Activated CD4-positive, CD25-positive, alpha-beta regulatory T cell (primary cell): ENCODE measurements around the gene CCDC88A.
"Not testable (repeated sequence)": the region's sequence is repeated elsewhere in the genome, so short reads cannot be mapped to it uniquely, and the experiment has no call there.

Experiments
- DNase-seq, 4 experiments: peaks; one replicate each; lab custom pipeline; 2025; lab: John Stamatoyannopoulos, UW

The CCDC88A gene

GRCh38 chr2:55421326-55421725, 1.7 kb upstream of the CCDC88A start:
- DNase-seq, result no peak

DNA sequence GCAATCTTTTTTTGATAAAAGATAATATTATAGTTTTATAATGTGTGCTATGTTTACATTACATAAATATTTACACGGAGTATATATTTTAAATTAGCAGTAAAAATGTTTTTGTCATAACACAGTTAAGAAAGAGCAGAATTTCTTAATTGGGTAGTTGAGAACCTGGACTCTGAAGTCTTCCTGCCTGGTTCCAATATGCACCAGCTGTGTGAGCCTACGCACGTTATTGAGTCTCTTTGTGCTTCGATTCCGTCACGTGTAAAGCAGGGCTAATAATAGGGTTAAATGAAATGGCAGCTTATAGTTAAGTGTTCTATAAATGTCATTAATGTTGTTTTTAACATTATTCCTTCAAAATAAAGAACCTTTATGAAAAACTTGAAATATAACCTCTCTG, 1.2 kb upstream of the CCDC88A start:
- no peak for DNase-seq

- DNase-seq, result no peak
Observed at GRCh38 chr2:55420439-55420725, 726 bp upstream of the CCDC88A start.

DNA sequence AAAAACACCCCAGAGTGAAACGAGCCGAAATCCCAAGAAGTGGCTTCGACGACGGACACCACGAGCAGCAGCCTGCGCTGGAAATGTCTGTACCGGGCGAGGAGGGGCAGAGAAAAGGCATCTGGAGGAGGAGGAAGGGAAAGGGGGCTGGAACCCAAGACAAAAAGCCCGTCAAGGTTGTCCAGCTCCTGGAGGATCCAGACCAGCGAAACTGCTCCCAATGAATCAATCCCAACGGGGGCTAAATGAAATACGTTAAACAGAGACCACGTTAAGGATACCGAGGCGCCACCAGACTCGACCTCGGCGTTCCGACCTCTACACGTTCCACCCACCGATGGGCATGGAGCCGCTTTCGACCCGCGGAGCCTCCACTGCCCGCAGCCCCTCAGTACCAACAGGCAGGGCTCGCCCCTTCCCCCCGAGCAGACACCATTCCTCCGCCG, 400 bp downstream of the CCDC88A start:
- peak in 1 of 4 experiments; percentile 35 for DNase-seq

DNA sequence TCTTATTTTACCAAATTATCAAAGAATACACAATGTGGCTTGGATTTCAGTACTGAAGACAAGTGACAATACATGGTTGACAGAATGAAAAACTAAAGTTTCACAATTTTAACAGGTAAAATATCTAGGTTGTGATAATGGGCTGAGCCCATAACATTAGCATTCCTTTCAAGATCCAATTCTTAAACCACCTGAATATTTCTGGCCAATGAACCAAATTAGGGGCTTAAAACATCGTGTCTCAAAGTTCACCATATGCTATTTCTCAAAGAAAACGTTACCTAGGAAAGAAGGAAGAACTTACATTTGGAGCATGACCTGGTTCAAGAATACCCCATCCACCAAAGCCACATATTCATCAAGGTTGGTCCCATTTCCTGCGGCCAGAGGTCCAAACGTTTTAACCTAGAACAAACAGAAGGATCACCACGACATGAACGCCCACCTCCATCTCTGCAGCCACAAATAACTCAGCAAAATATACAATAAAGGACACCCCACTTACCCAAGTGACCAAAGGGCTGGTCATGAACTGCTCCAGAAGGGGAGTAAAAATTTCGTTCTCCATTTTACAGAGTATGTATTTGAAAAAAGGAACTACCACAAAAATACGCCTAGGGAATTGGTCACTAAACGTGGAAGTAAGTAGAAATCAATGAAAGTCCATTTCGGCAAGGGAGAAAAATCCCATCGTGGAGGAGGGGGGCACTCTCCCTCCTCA, 984 bp downstream of the CCDC88A start:
- no peak for DNase-seq

GRCh38 chr2:55418072-55418471, 1.6 kb downstream of the CCDC88A start:
- no peak for DNase-seq

- DNase-seq, result no peak
Observed at GRCh38 chr2:55416786-55417568, 2.7 kb downstream of the CCDC88A start.

- no peak for DNase-seq
Observed at GRCh38 chr2:55415300-55415699, 4.4 kb downstream of the CCDC88A start.

- no peak for DNase-seq
Observed at GRCh38 chr2:55408918-55409868, 10.5 kb downstream of the CCDC88A start.

- no peak for DNase-seq
Observed at GRCh38 chr2:55408098-55408882, 11.4 kb downstream of the CCDC88A start.

DNA sequence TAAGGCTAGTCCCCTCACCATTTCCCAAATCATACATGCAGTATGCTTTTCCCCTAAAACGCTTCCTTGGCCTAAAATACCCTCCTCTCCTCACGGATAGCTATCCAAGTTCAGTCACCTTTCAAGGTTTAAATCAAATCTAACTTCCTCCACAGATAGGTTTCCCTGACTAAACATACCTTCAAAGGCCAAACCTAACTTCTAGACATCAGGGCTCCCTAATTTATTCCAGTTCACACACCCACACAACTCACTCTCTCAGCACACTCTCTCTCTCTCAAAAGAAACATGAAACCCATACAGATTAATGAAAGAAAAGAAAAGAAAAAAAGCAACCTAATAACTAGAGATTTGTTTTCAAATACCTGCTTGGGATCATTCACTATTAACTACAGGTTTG, 14.5 kb downstream of the CCDC88A start:
- no peak for DNase-seq

- DNase-seq, result no peak
Observed at GRCh38 chr2:55403256-55403998, 16.2 kb downstream of the CCDC88A start.

GRCh38 chr2:55401124-55401523, 18.5 kb downstream of the CCDC88A start:
- DNase-seq, result no peak

DNA sequence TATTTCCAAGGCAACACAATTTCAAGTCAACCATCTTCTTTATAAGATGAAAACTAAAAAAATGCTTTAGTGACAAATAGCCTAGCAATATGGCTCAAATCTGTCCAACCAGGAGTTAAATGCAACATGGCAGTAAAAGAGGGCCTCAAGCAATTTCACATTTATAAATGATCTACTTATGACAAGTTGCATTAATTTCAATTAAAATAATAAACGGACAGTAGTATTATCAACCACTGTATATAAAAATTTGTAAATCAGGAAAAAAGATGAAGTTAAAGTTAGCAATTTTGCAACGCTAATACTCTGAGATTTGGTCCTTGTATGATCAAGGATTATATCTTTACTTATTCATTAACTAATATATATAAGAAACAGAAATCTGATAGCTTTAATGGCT, 19.3 kb downstream of the CCDC88A start:
- DNase-seq, result no peak

DNA sequence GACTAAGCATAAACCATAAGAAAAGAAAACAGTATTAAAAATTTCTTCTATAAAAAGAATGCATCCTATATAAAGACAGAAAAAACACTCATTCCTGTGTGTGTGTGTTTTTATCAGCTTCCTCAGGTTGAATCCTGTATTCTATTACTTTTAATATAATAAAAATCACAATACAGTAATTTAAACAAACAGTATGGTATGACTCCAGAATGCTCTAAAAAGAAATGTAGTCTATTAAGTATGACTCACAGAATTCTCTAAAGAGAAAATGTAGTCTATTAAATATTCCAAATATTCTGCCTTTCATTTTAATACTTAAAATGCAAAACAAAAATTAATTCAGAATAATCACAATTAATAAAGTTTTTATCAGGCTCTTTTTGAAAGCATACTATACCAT, 19.8 kb downstream of the CCDC88A start:
- no peak for DNase-seq

DNA sequence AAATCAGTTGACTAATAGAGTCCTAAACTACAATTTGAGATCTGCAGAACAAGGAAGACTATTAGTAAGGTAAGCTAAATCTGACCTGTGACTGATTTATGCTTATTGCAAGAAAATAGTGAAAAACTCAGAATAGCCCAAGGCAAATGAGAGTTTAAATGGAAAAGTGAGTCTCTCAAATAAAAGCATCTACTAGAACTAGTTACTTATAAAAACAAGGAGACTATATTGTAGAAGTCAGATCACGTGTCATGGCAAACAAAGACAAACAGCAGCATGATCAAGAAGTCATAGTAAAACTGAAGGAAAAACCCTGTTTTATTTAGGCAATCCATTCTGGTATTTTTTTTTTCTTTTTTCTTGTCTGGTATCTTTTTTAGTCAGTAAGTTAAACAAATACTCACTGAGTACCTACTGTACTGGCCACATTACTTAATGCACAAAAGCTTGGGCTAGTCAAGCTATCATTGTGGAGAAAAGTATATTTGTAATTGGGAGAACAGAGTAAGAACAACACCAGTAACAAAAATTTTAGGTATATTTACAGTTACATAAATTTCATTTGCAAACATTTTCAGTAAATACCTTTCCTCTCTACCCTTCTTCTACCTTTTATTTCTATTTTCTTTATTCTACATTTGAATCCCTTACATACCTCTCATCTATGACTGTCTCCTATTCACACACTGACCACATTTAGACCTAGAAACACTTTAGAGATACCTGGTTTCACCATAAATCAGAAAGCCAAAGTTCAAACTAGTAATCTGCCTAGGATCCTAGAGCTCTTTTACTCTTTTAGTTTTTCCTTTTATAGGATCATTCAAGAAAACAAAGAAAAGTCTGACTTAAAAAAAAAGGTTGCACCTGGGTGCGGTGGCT, 23.7 kb downstream of the CCDC88A start:
- no peak for DNase-seq

GRCh38 chr2:55391615-55392242, 27.9 kb downstream of the CCDC88A start:
- no peak for DNase-seq

DNA sequence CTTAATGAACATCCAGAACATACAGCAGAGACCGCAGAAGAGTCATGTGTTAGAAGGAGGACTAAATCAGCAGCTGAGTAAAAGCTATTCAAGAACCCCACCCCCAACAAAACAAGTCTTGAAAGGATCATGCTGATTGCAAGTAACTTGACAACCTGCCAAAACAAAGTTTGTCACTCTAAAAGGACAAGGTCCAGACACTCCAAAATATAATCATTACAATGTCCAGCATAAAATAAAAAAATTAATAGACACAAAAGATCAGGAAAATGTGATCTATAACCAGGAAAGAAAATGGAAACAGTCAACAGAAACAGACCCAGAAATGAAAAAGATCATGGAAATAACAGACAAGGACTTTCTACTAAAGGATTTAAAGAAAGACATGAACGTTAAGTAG, 28.5 kb downstream of the CCDC88A start:
- DNase-seq, result no peak

- DNase-seq, result not testable (repeated sequence)
Observed at GRCh38 chr2:55385516-55385915, 34.1 kb downstream of the CCDC88A start.

GRCh38 chr2:55384786-55385185, 34.9 kb downstream of the CCDC88A start:
- DNase-seq, result no peak
